CD4-positive, alpha-beta T cell treated with Interferon alpha-2 for 1 hour (primary cell): ENCODE measurements around the gene ASGR1.
"Not testable (repeated sequence)": the region's sequence is repeated elsewhere in the genome, so short reads cannot be mapped to it uniquely, and the experiment has no call there.

ENCODE experiments used
- DNase-seq, 2 donors: peaks; one replicate each; pipeline ENCODE4 v3.0.0-alpha.2; 2020 to 2022

Gene ASGR1

DNA sequence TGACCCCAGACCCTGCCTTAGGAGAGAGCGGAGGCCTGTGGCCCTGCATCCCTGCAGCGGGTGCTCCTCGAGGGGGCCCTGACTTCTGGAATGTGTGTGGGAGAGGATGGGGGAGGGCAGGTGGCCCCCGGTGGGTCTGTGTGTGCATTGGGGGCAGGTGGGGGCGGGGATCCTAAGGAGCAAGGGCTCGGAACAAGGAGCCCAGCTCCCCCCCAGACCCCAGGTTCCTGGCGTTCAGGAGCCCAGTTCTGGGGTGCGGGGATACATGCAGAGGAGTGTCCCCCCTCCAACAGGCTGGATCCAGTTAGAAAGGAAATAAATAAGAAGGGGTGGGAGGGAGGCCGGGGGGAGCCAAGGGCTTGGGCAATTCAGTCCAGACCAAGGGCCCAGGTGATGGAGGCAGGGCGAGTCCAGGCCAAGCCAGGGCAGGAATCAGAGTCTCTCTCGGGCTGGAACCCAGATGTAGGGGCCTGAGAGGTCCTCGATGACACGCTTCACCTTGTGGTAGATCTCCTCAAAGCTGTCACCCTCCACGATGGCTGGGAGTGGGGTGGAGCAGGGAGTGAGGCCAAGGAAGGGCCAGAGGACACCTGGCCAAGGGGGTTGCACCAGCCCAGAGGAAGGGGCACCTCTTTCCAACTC lies 11.2 kb upstream of the ASGR1 start:
- DNase-seq: no peak

DNA sequence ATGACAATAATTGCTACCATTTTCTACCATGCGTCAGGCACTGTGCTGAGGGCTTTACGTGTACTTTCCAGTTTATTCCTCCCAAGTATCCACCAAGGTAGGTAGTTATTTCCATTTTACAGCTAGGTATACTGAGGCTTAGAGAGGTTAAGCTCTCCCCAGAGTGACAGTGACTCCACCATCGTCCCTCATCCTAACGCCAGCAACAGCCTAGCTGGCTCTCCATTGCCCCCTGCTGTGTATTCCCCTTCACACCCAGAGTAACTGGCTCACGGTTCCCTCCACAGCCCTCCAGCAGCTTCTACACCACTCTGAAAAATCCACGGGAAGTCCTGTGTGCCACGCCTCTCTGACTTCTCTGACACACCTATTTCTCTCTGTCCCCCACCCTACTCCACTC lies 7.1 kb upstream of the ASGR1 start:
- no peak for DNase-seq

DNA sequence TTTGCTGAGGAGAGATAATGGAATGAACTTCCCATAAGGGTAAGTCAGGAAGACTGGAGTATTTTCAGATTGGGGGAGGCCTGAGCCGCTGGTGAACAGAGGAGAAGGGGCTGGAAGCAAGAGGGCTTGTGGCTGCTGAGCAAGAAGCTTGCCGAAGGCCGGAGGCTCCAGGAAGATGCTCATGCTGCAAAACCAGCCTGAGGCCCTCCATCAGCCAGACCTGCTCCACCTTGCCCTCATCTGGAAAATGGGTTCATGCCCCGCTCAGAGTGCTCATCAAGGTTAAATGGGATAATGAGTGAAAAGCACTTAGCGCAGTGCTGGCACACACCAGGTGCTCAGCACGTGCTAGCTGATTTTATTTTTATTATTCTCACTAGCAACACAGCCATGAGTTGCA lies 5.5 kb upstream of the ASGR1 start:
- DNase-seq: no peak

DNA sequence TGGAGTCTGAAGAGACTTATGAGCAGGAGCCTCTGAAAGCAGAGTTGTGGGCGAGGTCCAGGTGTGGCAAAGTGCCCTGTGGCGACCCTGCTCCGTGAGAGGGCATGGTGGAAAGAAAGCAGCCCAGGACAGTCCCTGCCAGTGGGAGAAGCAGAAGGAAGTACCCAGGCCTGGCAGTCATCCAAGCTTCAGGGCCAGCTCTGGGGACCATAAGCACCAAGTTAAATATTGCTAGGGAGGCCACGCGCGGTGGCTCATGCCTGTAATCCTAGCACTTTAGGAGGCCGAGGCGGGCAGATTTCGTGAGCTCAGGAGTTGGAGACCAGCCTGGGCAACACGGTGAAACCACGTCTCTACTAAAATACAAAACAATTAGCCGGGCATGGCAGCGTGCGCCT lies 4.9 kb upstream of the ASGR1 start:
- DNase-seq: no peak

DNA sequence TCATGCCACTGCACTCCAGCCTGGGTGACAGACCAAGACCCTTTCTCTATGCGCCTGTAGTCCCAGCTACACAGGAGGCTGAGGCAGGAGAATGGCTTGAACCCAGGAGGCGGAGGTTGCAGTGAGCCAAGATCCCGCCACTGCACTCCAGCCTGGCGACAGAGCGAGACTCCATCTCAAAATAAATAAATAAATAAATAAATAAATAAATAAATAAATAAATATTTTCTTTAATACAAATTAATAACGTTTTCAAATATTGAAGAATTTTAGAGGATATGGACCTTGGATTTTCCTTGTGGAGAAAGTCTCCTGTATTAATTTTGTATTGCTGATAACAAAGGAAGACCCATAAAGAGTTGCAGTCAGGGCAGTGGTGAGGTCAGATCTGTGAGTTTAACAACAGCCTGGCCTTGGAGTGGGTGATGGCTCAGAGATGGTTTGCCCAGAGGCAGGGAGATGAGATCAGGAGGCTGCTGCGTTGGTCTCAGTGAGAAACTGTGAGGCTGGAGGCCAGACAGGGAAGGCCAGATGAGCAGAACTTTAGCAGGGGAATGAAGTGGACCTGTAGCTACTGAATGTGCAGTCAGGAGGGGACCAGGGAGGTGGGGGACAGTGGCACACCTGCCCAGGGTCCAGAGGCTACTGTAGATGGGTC lies 4.4 kb upstream of the ASGR1 start:
- no peak for DNase-seq

DNA sequence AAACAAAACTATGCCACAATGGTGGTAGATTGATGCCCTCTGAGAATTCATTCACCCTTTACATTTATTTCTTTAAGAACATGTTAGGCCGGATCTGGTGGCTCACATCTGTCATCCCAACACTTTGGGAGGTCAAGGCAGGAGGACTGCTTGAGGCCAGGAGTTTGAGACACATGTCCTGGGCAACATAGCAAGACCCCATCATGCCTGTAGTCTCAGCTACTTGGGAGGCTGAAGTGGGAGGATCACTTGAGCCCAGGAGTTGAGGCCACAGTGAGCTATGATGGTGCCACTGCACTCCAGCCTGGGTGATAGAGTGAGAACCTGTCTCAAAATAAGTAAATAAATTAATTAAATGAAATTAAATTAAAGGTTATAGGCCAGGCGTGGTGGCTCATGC lies 2.9 kb upstream of the ASGR1 start:
- not testable (repeated sequence) for DNase-seq

DNA sequence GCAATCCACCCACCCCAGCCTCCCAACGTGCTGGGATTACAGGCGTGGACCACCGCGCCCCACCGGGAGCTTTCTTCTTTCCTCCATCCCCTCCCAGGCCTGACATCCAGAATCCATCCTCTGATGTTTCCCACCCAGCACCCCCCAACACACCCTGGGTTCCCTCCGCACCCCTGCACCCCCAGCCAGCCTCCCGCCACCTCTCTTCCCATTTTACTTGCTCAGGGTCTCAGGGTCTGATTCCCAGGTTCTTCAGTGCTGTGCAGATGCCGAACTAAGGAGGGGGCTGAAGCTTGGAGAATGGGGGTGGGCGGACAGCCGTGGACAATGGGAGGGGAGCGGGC lies 225 bp downstream of the ASGR1 start:
- DNase-seq: no peak

DNA sequence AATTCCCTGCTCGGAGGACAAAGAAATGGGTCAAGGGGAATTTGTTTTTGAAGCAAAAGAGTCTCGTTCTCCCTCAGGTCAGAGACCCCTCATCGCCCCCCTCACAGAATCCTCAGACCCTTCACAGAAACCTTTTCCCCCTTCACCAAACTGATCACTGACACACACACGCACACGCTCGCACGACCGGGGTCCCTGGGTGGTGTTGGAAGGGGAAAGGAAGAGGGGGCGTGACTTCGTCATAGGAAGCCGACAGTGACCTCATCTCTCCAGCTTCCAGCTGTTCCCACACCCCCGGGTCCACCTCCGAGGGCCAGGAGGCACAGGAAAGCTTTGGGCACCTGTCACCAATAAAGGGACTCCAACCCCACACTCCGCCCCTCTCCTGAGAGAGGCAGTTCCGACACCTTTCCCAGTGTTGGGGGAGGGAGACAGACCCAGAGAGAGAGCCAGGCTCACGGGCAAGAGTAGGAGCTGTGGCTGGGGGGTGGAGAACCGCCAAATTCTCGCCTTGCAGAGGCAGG lies 1.2 kb downstream of the ASGR1 start:
- DNase-seq: no peak

DNA sequence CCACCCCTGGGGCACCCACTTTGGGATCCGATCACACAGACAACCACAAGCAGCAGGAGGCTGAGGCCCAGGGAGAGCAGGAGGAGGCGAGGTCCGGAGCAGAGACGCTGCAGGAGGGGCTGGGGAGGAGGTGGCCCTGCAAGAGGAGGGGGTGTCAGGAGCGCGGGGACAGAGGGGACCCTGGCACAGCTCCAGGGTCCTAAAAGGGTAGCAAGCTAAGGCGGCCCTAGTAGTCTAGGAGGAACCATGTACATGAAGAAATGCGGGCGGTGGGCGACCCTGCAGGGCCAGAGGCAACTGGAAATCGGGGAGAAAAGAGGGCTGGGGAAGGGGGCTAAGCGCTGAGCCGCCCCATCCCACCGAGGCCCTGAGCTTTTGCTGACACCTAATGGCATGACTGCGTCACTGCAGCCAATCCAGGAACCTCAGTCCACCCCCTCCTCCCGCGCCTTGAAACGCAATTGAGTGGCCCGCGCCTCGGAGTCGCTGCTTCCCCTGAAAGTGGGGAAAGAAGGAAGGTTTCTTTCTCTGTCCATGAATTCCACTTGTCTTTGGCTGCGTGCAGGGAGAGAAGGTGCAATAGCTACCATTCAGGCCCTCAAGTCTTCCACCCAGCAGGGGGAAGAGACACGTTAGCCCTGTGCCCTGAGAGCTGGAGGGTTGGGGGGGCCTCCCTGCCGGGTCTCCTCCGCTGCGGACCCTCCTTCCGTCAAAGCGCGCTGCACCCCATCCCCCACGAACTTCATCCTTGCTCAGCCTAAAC lies 1.8 kb downstream of the ASGR1 start:
- peak; percentile 66 to 76 for DNase-seq

DNA sequence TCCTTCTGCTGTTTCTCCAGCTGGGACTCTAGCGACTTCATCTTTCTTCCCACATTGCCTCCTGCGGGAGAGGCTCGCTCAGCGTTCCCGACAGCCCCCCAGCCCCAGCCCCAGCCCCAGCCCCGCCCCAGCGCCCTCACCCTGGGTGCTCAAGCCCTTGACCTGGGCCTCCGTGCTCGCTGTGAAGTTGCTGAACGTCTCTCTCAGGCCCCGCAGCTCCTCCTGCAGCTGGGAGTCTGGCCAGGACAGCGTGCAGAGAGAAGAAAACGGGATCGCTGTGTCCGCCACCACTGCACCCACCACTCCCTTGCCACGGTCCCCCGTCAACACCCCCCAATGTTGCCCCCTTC lies 2.4 kb downstream of the ASGR1 start:
- no peak for DNase-seq

DNA sequence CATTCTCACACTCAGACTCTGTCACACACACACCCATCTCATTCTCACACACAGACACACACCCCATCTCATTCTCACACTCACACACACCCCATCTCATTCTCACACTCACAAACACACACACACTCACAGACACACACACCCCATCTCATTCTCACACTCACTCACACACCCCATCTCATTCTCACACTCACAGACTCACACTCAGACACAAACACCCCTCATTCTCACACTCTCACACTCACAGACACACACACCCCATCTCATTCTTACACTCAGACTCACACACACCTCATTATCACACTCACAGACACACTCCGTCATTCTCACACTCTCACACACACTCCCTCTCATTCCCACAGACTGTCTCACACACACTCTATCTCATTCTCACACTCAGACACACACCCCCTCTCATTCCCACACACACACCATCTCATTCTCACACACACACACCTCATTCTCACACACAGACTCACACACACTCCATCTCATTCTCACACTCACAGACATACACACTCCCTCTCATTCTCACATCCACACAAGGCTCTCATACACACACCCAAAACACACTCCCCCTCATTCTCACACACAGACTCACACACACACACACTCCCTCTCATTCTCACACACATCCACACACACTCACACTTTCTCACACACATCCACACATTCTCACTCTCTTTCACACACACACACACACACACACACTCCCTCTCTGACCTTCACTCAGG lies 2.9 kb downstream of the ASGR1 start:
- DNase-seq: no peak

DNA sequence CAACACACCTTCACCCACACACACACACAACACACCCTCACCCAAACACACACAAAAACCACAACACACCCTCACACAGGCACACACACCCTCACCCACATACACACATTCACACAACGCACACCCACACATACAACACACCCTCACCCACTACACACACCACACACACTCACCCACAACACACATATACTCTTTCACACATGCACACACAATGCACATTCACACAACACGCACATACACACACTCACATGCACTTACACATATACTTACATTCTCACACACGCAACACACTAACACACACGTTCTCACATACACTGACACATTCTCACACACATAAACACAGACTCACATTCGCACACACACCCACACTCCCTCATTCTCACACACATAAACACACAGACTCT lies 3.8 kb downstream of the ASGR1 start:
- no peak for DNase-seq

DNA sequence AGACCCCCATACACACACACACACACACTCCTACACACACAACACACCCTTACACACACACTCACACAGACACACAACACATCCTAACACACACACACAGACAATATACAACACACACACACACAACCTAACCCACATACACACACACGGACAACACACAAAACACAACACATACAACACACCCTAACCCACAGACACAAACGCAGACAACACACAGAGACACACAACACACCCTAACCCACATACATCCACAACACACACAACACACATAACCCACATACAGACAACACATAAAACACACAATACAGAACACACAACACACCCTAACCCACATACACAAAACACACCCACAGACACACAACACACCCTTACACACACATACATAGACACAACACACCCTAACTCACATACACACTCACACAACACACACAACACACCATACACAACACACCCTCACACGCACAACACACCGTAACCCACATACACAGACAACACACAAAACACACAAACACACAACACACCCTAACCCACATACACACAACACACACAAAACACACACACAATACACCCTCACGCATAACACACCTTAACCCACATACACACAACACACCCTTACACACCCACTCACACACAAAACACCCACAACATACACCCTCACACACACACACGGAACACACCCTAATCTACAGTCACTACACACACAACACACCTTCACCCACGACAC lies 4.4 kb downstream of the ASGR1 start:
- peak in 1 of 2 donors; percentile 2 for DNase-seq

DNA sequence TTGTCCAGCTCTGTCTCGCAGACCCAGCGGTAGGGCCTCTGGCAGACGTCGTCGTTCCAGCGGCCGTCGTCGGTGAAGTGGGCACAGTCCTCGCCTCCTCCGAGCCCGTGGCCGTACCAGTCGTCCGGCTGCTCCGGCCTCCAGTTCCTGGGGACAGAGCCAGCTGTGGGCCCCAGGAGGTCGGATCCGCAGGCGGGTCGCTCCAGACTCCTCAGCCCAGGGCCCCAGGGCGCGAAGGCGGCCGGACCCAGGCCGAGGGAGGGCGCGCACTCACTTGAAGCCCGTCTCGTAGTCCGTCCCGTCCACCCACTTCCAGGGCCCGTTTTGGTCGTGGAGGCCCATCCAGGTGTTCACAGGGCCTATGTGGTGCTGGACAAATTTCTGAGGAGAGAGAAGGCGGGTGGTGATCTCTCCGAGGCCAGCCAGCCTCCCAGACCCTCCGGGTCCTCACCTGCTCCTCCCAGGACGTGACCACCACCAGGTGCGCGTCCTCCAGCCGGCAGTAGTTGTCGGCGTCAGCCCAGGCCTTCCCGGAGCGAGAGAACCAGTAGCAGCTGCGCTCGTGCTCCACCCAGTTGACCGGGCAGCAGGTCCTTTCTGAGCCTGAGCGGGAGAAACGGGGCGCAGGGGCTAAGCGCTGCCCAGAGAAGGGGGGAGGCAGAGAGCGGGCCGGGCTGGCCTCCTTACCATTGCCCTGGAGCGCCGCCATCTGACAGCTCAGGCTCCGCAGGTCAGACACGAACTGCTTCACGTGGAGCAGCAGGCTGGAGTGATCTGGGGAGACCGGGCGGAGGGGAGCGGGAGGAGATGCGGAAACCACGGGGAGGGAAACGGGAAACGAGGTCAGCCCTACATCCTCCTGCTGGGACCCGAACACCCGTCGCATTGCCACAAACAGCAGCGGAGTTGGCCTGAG lies 5.2 kb downstream of the ASGR1 start:
- peak; percentile 55 to 62 for DNase-seq

DNA sequence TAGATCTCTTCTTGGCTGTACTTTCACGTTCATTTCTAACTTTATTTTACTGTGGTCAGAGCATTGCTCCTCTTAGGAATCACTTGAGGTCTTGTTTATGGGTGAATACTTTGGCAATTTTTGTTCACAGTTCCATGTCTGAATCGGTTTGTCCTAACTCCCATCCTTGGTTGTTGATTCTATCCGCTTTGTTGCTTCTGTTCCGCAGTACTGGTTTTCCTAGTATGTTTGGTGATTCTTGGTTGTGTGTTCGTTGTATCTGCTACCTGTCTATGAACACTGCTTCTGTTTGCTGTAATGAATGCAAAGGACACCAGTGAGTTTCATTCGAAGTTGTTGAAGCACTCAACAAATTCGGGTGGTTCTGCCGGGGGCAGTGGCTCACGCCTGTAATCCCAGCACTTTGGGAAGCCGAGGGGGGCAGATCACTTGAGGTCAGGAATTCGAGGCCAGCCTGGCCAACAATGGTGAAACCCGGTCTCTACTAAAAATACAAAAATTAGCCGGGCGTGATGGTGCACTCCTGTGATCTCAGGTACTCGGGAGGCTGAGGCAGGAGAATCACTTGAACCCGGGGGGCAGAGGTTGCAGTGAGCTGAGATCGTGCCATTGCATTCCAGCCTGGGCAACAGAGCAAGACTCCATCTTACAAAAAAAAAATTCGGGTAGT lies 6.5 kb downstream of the ASGR1 start:
- not testable (repeated sequence) for DNase-seq

DNA sequence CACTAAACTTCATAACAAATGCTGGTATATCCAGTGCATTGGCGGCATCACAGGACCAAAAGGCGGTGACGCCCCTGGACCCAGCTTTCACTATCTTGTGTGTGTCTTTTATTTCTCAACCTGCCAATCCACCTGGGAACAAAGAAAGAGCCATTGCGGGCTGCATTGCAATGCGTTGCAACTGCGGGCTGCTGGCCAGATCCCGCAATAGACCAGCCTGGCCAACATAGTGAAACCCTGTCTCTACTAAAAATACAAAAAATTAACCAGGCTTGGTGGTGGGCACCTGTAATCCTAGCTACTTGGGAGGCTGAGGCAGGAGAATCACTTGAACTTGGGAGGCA lies 9.6 kb downstream of the ASGR1 start:
- DNase-seq: not testable (repeated sequence)

DNA sequence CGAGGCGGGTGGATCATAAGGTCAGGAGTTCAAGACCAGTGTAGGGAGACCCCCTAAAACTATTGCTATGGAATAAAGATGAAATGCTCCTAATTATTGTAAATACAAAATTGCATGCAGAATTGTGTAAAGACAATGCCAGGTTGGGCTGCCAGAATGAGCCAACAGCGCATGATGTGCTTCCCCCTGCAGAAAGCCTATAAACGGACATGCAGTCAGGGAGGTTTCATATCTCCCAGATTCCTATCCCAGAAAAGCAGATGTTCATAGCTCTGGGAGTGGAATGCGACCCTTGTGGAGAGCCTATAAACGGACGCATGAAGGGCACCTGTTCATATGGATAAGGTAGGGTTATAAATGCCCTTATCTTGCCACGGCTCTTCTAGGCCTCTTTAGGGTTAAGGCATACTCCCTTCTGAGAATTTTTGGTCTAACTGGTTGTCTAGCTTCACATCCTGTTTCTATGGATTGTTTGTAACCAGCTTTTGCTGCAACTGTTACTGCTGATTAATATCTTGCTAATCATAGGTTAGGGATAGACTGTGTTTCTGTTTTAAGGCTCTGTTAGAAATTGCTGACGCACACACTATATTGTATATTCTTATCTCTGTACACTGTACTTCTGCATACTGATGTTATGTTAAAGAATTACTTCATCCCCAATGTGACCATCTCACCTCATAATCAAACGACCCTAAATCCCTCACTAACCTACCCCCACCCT lies 10.2 kb downstream of the ASGR1 start:
- not testable (repeated sequence) for DNase-seq

DNA sequence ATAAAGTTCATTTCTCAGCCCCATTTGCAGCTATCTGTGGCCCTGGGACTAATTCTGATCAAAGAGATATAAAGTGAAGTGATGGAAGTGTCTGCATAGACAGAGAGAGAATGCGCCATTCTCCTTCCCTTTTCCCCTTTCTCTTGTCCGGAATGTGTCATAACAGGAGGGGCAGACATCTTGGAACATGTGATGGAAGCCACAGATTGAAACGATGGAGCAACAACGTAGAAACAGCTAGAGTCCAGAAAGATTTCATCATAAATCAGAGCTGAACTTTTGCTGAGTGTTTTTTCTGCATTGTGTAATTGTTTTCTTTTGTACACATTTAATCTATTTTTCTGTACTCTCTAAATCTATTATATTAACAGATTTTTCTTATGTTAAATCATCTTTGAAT lies 11.3 kb downstream of the ASGR1 start:
- DNase-seq: peak in 1 of 2 donors; percentile 26

DNA sequence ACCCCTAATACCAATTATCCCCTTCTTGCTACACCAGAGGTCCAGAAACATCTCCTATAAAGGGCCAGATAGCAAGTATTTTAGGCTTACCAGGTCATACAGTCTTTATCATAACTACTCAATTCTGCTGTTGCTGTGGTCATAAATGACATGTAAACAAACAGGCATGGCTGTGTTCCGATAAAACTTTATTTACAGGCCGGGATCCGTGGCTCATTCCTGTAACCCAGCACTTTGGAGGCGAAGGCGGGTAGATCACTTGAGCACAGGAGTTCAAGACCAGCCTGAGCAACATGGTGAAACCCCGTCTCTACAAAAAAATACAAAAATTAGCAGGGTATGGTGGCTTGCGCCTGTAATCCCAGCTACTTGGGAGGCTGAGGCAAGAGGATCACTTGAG lies 12.3 kb downstream of the ASGR1 start:
- DNase-seq: no peak

DNA sequence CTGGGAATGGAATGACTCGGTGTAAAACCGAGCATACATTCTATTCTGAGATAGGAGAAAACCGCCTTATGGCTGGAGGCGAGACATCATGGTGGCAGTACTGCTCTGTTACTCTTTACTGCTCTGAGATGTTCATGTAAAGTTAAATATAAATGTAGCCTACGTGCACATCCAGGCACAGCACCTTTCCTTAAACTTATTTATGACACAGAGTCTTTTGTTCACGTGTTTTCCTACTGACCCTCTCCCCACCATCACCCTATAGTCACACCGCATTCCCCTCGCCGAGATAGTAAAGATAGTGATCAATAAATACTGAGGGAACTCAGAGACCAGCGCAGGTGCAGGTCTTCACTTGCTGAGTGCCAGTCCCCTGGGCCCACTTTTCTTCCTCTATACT lies 19.6 kb downstream of the ASGR1 start:
- not testable (repeated sequence) for DNase-seq
